T follicular helper cell (primary cell): ENCODE results near the gene SUSD6.
"Not testable (repeated sequence)": the region's sequence is repeated elsewhere in the genome, so short reads cannot be mapped to it uniquely, and the experiment has no call there.

ENCODE experiments used
- DNase-seq: peaks from one replicate; pipeline ENCODE4 v3.0.0-alpha.2; 2020; ENCODE audit warnings: low read depth

SUSD6 gene

DNA sequence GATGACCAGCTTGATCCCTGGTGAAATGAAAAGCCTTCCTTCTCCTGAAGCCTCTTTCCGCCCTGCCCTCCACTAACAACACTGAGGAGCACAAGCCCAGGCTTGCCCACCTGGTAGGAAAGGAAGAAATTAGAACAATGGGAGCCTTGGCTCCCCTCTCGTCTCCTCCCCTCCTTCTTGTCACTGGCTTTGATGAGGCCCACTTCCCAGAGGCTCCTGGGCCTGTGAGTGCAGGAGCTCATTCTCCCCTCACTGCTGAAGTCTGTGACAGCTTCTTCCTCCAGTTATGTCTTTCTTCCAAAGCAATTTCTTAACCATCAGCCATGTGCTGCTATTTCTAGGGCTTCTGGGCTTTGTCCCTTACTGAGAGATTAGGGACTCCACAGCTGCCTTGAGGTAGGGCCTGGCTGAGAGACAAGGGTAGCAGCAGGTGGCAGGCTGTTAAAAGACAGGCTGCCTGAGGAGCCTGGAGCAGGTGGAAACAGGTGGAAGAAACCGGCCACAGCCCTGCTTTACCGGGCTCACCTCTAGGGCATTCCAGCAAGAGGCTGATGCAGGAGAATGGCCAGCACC lies 101.9 kb downstream of the SUSD6 start:
- DNase-seq, result no peak

DNA sequence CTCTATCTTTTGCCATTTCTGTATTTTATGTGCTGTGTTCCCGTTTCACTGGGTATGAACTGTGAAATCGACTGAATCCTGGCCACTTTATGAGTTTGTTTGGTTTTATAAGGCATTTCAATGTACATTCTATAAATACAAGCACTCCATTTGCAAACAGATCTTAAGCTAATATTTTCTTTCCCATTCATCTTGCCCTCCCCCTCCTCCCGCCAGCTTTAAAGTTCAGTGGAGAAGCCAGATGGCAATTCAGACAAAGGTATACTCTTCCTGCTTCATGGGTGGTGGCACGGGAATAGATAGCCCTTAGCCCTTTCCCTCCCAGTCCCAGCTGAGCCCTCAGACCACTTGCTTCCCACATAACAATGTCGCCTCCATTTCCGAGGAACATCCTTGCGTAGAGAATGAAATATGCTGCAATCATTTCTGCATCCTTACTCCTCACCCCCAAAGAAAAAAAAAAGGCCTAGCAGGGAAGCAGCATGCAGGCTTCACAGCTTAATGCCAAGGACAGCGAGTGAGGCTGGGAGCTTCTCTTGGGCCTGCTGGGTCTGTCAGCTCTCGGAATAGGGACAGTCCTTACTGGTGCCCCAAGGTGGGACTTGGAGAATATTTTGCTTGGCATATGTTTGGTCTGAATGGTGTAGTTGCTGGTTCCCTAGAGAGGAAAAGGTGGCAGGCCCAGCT lies 102.7 kb downstream of the SUSD6 start:
- no peak for DNase-seq

DNA sequence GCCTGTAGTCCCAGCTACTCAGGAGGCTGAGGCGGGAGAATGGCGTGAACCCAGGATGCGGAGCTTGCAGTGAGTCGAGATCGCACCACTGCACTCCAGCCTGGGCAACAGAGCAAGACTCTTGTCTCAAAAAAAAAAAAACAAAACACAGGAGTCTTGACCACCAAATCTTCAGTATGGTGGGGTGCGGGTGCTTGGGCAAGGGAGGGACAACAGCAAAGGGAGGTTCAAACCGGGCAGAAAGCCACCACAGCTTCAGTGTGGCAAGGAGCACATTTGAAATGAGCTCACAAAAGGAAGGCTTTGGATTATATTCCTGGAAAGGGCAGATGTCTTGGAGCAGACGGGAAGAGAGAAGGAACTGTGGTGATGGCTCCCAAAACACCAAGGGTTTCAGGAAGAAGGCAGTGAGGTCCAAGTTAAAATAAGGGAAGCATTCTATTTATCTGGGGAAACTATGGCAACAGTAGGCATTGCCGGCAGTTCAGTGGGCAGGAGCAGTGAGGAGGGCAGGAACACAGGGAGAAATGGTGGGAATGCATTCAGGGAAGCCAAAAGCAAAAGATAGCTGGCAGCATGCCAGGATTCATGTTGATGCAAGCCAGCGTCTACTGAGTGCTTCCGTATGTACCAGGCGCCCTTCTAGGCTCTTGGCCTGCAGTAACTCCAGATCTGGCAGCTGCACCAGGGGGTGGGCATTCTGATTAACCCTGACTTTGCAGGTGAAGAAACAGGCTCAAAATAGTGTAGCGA lies 104.5 kb downstream of the SUSD6 start:
- no peak for DNase-seq

DNA sequence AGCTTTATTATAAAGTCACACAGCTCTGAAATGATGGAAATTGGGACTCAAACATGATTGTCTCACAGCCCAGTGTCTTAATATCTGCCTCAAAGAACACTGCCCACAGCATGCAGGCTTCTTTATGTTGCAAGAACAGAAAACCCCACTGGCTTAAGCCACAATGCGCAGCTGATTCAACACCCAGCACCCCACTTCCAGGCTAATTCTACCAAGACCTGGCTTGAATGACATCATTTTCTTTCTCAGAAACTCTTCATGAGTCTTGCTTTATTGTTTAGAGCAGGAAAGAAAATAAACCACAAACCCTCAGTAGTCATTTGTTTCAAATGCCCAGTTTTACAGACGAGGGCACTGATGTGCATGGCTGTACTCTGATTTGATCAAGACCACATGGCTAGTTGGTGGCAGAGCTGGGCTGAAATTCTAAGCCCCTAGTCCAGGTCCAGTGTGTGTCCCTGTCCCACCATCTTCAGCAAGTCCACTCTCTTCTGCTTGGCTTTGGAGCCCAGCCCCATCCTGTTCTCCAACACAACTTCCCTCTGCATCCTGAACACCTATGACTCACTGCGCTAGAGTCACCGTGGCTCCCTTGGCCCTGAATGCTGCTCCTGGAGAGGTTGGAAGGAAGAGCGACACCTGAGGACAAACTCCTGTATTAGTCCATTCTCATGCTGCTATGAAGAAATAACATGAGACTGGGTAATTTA lies 105.2 kb downstream of the SUSD6 start:
- no peak for DNase-seq

DNA sequence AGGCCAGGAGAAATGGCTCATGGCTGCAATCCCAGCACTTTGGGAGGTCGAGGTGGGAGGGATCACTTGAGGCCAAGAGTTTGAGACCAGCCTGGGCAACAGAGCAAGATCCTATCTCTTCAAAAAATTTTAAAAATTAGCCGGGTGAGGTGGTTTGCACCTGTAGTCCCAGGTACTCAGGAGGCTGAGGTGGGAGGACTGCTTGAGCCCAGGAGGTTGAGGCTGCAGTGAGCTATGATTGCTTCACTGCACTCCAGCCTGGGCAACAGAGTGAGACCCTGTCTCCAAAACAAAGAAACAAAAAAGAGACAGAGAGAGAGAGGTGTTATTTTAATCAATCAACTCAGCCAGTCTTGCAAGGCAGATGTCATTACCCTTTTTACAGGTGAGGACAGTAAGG lies 107.2 kb downstream of the SUSD6 start:
- not testable (repeated sequence) for DNase-seq

DNA sequence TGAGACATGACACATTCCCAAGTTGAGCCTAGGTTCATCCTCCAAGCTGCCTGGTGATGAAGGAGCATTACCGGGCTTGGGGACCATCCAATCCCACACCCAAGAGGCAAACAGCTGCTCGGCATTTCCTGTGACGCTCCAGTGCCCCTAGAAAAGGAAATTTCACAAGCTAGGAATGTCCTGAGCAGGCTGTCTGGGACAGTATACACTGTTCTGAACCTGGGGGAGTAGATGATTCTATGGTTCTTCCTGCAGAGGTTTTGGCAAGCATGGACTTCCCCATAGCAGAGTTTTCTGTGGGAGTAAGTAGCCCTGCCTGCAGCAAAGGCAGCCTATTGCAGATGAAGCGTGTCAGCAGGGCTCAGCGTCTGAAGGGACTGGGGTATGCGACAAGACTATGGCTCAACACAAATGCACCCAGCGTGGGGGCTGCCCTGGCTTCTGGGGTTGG lies 108.1 kb downstream of the SUSD6 start:
- no peak for DNase-seq

DNA sequence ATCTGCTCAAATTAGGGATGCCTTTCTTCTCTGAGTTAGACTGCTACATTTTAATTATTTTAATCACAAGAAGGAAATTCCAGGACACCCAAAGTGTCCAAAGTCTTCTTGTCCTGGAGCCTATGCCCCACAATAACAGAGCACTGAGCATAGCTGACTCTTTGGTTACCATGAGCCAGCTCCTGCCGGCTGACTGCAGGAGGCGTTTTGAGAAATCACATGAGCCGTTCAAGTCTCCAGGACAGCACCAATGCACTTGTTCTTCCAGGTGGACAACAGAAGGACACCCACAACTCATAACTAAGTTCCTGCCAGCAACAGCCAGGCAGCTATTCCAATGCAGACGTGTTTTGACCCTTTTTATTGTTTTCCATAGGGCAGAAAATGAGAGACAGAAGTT lies 109.5 kb downstream of the SUSD6 start:
- no peak for DNase-seq

DNA sequence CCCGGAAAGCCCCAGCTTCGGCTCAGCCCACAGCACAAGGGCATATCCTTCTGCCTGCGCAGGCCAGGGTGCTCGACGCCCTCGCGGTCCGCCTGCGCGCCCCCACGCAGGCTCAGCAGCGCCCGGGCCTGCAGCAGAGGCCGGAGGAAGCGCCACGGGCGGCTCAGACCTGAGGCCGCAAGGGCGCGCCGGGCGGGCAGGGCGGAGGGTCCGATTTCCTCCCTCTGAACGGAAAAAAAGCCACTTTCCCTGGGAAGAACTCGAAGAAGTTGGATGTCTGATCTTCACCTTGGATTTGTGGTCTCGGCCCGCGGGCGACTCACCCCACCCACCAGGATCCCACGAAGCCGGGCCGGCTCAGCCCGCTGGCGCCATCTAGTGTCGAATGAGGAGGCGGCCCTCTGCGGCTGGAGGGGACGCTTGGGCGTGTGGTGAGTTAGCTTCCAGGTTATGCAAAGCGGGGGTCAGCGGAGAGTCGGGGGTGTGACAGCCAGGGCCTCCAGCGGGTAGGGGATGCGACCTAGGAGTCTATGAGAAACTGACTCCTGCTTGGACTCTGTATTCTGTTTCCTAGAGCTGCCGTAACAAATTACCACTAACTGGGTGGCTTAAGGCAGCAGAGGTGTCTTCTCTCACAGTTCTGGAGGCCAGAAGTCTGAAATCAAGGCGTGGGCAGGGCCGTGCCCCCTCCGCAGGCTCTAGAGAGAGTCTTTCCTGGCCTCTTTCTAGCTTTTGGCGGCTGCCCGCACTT lies 115.5 kb downstream of the SUSD6 start:
- DNase-seq, result peak; percentile 70

DNA sequence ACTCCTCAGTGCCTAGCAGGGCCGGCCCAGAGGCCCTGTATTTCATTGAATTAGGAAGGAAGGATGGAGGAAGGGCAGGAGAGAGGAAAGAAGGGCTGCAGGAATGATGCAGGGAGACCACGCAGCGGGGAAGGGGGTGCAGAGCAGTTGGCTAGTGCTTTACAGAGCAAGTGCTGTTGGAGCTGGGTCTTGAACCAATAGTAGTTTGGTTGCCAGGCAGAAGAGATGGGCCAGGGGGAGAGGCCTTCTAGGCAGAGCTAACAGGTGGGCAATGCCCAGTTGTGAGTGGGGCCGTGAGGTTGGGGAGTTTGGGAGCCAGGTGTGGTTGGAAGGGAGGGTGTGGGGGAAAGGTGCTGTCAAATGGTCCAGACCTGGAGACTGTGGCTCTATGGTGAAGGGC lies 116.5 kb downstream of the SUSD6 start:
- no peak for DNase-seq

DNA sequence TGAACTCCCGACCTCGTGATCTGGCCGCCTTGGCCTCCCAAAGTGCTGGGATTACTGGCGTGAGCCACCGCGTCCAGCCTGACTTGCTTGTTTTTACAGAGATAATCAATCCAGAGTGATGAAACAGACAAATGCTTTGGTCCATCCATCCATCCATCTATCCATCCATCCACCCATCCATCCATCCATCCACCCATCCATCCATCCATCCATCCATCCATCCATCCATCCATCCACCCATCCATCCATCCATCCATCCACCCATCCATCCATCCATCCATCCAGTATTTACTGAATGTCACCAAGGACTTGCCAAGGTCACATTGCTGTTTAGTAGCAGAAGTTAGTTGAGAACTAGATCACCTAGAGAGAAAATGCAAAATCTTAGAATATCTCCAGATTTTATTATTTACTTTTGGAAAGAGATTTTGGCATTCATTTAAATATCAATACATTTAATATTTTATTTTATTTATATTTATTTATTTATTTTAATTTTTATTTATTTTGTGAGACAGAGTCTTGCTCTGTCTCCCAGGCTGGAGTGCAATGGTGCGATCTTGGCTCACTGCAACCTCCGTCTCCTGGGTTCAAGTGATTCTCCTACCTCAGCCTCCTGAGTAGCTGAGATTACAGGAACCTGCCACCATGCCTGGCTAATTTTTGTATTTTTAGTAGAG lies 120.7 kb downstream of the SUSD6 start:
- DNase-seq, result not testable (repeated sequence)

DNA sequence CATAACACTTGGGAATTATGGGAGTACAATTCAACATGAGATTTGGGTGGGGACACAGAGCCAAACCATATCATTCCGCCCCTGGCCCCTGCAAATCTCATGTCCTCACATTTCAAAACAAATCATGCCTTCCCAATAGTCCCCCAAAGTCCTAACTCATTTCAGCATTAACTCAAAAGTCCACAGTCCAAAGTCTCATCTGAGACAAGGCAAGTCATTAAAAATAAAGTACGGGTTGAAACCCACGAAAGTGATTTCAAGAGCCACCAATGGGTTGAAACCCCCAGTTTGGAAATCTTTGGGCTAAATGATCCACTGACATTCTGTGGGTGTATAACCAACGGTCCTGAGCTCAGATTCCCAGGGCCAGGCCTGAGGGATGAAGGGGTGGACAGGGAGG lies 125.0 kb downstream of the SUSD6 start:
- DNase-seq, result not testable (repeated sequence)

DNA sequence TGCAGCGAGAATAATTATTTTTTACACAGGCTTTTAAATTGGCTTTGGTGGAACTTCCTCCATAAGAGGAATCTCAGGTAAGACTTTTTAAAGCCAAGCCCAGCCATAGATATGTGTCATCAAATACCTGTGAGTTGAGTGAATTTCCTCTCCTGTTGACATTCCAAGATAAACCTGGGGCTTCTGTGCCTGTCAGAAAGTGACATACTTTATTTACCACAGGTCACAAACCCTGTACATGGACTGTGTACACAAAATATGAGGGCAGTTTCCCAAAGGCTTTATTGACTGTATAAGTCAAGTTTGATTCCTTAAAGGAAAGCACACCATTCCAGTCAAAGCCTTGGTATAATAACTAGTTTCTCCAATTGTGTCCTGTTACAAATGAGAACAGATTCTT lies 129.7 kb downstream of the SUSD6 start:
- no peak for DNase-seq

DNA sequence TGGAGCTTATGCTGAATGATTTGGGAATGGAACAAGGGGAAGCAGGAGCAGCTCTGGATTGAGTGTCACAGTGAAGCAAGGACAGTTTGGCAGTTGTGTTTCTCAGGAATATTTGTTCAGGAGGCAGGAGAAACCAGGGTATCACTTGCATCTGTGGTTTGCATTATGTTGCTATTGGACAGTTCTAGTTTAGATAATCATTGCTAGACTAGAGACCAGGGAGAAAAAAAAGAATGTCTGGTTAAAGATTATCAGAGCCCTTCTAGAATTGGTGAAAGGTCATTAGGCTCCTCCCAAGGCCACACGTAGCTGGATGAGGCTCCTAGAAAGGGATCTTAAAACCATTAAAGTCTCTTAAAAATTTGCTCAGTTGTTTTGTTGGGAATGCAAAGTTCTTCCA lies 138.6 kb downstream of the SUSD6 start:
- DNase-seq, result no peak

DNA sequence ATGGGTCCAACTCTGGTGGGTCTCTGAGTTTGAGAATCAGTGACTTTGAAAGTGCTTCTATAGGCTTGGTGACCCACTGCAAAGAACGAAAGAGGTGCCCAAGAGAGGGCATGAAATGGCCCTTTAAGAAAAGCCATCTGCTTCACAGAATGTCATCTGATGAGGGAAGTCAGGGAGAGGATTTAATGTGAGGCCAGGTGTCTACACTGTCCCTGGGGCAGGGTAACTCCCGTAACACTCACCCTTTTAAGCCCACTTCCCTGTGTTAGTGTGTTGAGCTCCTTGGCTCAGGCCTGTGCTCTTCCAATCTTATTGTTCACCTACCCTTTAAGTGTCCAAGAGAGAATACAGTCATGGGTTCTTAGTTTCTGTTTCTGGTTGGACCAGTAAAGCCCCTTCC lies 139.1 kb downstream of the SUSD6 start:
- no peak for DNase-seq

DNA sequence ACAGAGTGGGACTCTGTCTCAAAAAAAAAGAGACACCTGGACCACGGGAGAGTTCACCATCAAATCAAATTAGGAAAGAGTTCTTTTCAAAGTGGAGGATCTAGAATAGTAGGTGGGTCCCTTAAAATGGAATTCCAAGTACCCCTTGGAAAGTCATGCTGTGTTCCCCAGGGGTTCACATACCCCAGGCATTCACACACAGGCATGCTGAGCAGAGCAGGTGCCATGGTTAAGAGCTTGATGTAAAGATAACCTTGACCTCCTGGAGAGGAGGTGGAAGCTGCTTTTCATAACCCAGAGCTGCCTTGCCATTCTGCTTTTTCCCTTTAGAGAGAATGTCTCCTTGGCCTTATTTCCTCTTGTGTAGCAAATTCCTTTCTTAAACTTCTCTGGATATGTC lies 141.4 kb downstream of the SUSD6 start:
- no peak for DNase-seq

DNA sequence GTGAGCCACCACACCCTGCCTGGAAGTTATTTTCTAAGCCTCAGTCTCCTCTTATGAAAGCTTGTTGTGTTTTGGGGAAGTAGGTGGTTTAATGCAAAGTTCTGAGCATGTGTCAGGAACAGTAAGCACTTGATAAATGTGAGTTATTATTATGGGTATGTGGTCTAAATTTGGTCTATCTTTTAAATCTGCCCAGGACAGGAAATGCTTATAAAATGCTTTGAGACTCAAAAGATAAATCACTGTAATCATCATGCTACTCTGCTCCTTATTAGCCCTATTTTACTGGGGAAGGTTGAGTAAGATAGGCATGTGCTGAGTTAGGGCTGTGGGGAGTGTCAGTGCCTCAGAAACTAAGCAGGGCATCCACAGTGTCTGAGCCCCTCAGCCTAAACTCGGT lies 142.5 kb downstream of the SUSD6 start:
- no peak for DNase-seq

DNA sequence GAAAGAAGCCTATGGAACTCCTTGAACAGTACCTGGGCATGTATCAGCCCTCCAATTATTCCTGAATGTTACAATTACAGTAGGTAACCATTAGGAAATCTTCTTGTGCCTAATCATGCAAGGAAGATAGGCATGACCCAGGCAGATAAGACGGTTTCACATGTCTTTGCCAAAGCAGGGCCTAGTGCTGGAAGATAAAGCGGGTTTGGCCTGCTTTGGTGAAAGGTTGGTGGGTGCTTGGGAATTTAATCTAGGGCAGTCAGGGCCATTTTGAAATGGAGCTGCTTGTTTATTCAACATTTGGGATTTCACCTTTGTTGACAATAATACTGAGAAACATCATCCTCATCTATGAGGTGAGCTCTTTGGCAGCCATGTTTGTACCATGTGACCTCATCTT lies 143.1 kb downstream of the SUSD6 start:
- no peak for DNase-seq

DNA sequence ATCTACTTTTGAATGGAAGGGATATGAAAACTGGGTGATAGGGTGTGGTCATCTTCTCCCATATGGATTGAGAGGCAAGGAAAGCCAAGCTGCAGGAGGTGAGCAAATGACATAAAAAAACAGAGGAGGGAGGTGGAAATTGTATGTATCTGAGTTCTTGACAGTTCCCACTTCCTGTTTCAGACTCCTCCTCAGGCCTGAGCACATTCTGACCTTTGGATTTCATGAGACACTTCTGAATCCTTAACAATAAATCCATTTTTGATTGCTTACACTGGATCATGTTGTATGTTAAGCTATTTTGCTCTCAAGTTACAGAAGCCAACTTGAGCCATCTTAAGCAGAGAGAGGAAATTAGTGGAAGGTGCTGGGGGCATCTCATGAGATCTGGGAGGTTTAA lies 143.9 kb downstream of the SUSD6 start:
- no peak for DNase-seq

DNA sequence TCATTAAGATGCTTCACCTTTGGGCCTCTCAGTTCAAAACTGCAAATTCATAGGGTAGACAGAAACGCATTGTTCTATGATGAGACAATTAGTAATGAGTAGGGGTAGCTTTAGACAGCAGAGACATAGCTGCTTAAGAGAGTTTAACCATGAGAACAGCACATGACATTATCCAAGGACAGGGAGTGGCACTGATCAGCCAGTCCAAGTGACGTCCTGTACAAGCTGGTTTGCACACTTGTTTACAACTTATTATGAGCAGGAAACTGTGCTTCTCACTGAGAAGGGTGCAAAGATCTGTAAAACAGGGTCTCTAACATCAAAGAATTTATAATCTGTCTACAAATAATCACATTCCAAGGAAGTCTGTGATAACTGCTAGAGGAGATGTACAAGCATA lies 144.4 kb downstream of the SUSD6 start:
- no peak for DNase-seq

DNA sequence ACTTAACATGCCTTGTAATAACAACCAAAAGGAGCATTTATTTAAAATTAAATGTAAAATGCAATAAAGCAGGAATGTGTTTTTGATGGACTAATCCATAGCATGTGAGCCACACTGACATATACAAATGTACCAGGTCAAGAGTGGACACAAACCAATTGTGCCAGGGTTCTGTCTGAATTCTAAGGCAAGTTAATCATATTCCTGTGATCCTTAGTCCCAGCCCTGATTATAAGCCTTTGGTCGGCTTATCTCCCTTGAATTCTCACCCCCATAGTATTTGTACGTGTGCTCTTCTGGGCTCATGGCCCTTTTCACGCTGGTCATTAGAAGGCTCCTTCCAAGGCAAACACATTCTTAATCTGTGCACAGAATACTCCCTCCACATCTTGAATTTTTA lies 144.9 kb downstream of the SUSD6 start:
- no peak for DNase-seq

DNA sequence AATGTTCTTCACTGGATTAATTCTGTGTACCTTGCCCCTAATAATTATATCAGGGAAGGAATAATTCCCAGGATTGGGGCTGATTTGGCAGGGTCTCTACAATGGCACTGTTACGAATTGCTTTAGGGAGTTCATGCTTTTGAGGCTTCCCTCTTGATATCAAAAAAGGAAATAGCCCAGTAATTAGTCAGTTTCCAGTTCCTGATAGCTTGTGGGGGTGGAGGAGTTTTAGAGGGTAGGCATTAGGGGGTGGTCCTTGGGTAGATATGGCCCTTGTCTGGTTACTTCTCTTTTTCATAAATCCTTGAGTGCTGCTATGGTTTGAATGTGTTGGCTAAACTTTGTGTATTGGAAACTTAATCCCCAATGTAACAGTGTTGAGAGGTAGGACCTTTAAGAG lies 149.4 kb downstream of the SUSD6 start:
- DNase-seq, result no peak
